IMR-90 (cell line): Measurements from ENCODE around the gene IFI35. TPM values are rescaled to one million over a fixed set of nuclear protein-coding genes. Genes with fewer than 3 reads are reported as not detected.

Experiments
- ATAC-seq: fragments of 200-7000 bp; cut with Tn5 transposase; 2 replicates; pipeline ENCODE4 v1.9.1; 2020; ENCODE audit warnings: low read depth, mild to moderate bottlenecking, moderate library complexity
- BruUV-seq: library from RNA; stranded (reverse); fragments of 400-500 nt; replicated peaks from 2 replicates; lab custom pipeline; 2021; lab: Mats Ljungman, UMichigan
- CTCF ChIA-PET: fragments of 300-600 bp; formaldehyde crosslinking; extraction: SDS; loops from one replicate; lab custom pipeline; 2021; ENCODE audit warnings: antibody characterized with exemption; lab: Yijun Ruan, JAX
- POLR2A ChIA-PET: fragments of 300-600 bp; sonication (Branson Sonifier 250); formaldehyde crosslinking; loops from one replicate; lab custom pipeline; 2022; ENCODE audit warnings: antibody characterized with exemption; ENCODE audit not compliant: unreplicated experiment; lab: Charles Lee
- DNase-seq: peaks from one replicate; pipeline ENCODE4 v3.0.0; 2013
- H2AFZ ChIP-seq: replicated peaks from 2 replicates; pipeline ENCODE3; 2013; ENCODE audit warnings: low read length, mild to moderate bottlenecking; ENCODE audit not compliant: poor library complexity
- H2AK5ac ChIP-seq: 2 replicates; pipeline ENCODE4 v1.6.1; 2013; ENCODE audit warnings: low read depth, low read length, inconsistent platforms
- H2AK9ac ChIP-seq: replicated peaks from 2 replicates; pipeline ENCODE3; 2013; ENCODE audit warnings: mild to moderate bottlenecking, low read depth, low read length, moderate library complexity; ENCODE audit not compliant: poor library complexity
- H2BK120ac ChIP-seq: 2 replicates; pipeline ENCODE4 v1.6.1; 2013; ENCODE audit warnings: low read depth, low read length, inconsistent platforms
- H2BK15ac ChIP-seq: 3 replicates; pipeline ENCODE4 v1.6.1; 2013; ENCODE audit warnings: low read depth, low read length, inconsistent platforms
- H2BK20ac ChIP-seq: 2 replicates; pipeline ENCODE4 v1.6.1; 2013; ENCODE audit warnings: low read depth, mild to moderate bottlenecking, inconsistent platforms, low read length, moderate library complexity
- H2BK5ac ChIP-seq: 2 replicates; pipeline ENCODE4 v1.6.1; 2013; ENCODE audit warnings: mild to moderate bottlenecking, low read depth, low read length, inconsistent platforms; ENCODE audit not compliant: poor library complexity, severe bottlenecking
- H3K14ac ChIP-seq: replicated peaks from 2 replicates; pipeline ENCODE4 v1.6.1; 2013; ENCODE audit warnings: low read depth, low read length, inconsistent platforms
- H3K18ac ChIP-seq: 2 replicates; pipeline ENCODE4 v1.6.1; 2013; ENCODE audit warnings: low read depth, low read length, control low read depth
- H3K23ac ChIP-seq: 2 replicates; pipeline ENCODE4 v1.6.1; 2013; ENCODE audit warnings: low read depth, low read length, inconsistent platforms
- H3K27ac ChIP-seq: 2 replicates; pipeline ENCODE4 v1.5.1; 2013; ENCODE audit warnings: mild to moderate bottlenecking, control low read depth, low read length; ENCODE audit not compliant: insufficient read depth
- H3K27me3 ChIP-seq: 2 replicates; pipeline ENCODE4 v1.6.1; 2013; ENCODE audit warnings: low read length; ENCODE audit not compliant: control insufficient read depth, insufficient read depth
- H3K36me3 ChIP-seq: 2 replicates; pipeline ENCODE4 v1.6.1; 2013; ENCODE audit warnings: low read length, mixed read lengths; ENCODE audit not compliant: control insufficient read depth, insufficient read depth
- H3K4ac ChIP-seq: 2 replicates; pipeline ENCODE4 v1.6.1; 2013; ENCODE audit warnings: low read depth, low read length, inconsistent platforms
- H3K4me1 ChIP-seq: 2 replicates; pipeline ENCODE4 v1.6.1; 2013; ENCODE audit warnings: low read length, mixed read lengths; ENCODE audit not compliant: control insufficient read depth, insufficient read depth
- H3K4me2 ChIP-seq: 2 replicates; pipeline ENCODE4 v1.6.1; 2013; ENCODE audit warnings: low read depth, mild to moderate bottlenecking, control low read depth, low read length, moderate library complexity
- H3K4me3 ChIP-seq: 2 replicates; pipeline ENCODE4 v1.5.1; 2013; ENCODE audit warnings: low read depth, mild to moderate bottlenecking, control low read depth, low read length, moderate library complexity; ENCODE audit not compliant: insufficient read depth
- H3K56ac ChIP-seq: 2 replicates; pipeline ENCODE4 v1.6.1; 2013; ENCODE audit warnings: low read length, inconsistent platforms; ENCODE audit not compliant: insufficient read depth; ENCODE audit errors: extremely low read depth
- H3K79me1 ChIP-seq, 2 experiments: 2 replicates each; pipeline ENCODE4 v1.6.1; 2013; ENCODE audit warnings: low read length in 2 of 2, inconsistent platforms in 1 of 2, low read depth in 1 of 2
- H3K9ac ChIP-seq: 2 replicates; pipeline ENCODE4 v1.6.1; 2013; ENCODE audit warnings: low read depth, low read length, control low read depth
- H3K9me1 ChIP-seq: 2 replicates; pipeline ENCODE4 v1.6.1; 2013; ENCODE audit warnings: low read length, inconsistent platforms; ENCODE audit not compliant: insufficient read depth
- H3K9me3 ChIP-seq: 2 replicates; pipeline ENCODE4 v1.6.1; 2013; ENCODE audit warnings: low read length; ENCODE audit not compliant: control insufficient read depth, insufficient read depth
- H4K20me1 ChIP-seq: 2 replicates; pipeline ENCODE4 v1.6.1; 2013; ENCODE audit warnings: low read length, inconsistent platforms; ENCODE audit not compliant: insufficient read depth
- H4K5ac ChIP-seq: 2 replicates; pipeline ENCODE4 v1.6.1; 2013; ENCODE audit warnings: mild to moderate bottlenecking, low read depth, low read length, control low read depth
- H4K8ac ChIP-seq, 2 experiments: 2 replicates each; pipeline ENCODE4 v1.6.1; 2013; ENCODE audit warnings: low read depth in 2 of 2, low read length in 2 of 2, control low read depth in 1 of 2, inconsistent platforms in 1 of 2
- H4K91ac ChIP-seq: 2 replicates; pipeline ENCODE4 v1.6.1; 2013; ENCODE audit warnings: low read depth, low read length, inconsistent platforms; ENCODE audit not compliant: insufficient read depth
- BHLHE40 ChIP-seq: fragments of 150-350 bp; IDR thresholded peaks from 2 replicates; pipeline ENCODE4 v1.6.1; 2016; ENCODE audit warnings: mild to moderate bottlenecking, low read depth, low read length
- CHD1 ChIP-seq: IDR thresholded peaks from 2 replicates; pipeline ENCODE4 v1.6.1; 2012; ENCODE audit warnings: low read depth, low read length, improper control_type of control experiment
- CTCF ChIP-seq: conservative IDR thresholded peaks from 2 replicates; pipeline ENCODE4 v1.5.1; 2012; ENCODE audit warnings: mild to moderate bottlenecking, low read depth, low read length, improper control_type of control experiment
- ELK1 ChIP-seq: fragments of 150-350 bp; IDR thresholded peaks from 2 replicates; pipeline ENCODE4 v1.6.1; 2016; ENCODE audit warnings: low read depth, mild to moderate bottlenecking, low read length, moderate library complexity, borderline replicate concordance
- FOS ChIP-seq: fragments of 150-350 bp; IDR thresholded peaks from 2 replicates; pipeline ENCODE4 v1.6.1; 2016; ENCODE audit warnings: low read depth, low read length
- NFE2L2 ChIP-seq: fragments of 150-350 bp; IDR thresholded peaks from 2 replicates; pipeline ENCODE4 v1.6.1; 2016; ENCODE audit warnings: low read depth, mild to moderate bottlenecking, low read length
- POLR2A ChIP-seq: IDR thresholded peaks from 2 replicates; pipeline ENCODE4 v1.6.1; 2012; ENCODE audit warnings: mild to moderate bottlenecking, low read depth, low read length
- RAD21 ChIP-seq: IDR thresholded peaks from 2 replicates; pipeline ENCODE4 v1.6.1; 2012; ENCODE audit warnings: low read length, improper control_type of control experiment
- RCOR1 ChIP-seq: IDR thresholded peaks from 2 replicates; pipeline ENCODE4 v1.6.1; 2012; ENCODE audit warnings: mild to moderate bottlenecking, low read length, improper control_type of control experiment; ENCODE audit not compliant: insufficient replicate concordance
- SMC3 ChIP-seq: fragments of 150-350 bp; IDR thresholded peaks from 2 replicates; pipeline ENCODE4 v1.6.1; 2016; ENCODE audit warnings: low read depth, mild to moderate bottlenecking, antibody characterized with exemption, low read length, moderate library complexity
- USF2 ChIP-seq: fragments of 150-350 bp; IDR thresholded peaks from 2 replicates; pipeline ENCODE4 v1.6.1; 2017; ENCODE audit warnings: mild to moderate bottlenecking, antibody characterized with exemption, low read length, low read depth
- WGBS, 2 experiments: methylation state at CpG; one replicate each; pipeline versions ENCODE4 v1.1.5 to v1.1.7; 2013; ENCODE audit warnings: missing lambda C conversion rate in 2 of 2; ENCODE audit not compliant: insufficient read length in 1 of 2; ENCODE audit errors: extremely low coverage in 2 of 2; 5-methylcytosine and 5-hydroxymethylcytosine counted together
- dilution Hi-C: fragments of 300-500 bp; cut with HindIII; formaldehyde crosslinking; loops from one replicate; pipeline ENCODE4 v1.14.3; 2018; ENCODE audit warnings: low sequenced_read_pairs; ENCODE audit not compliant: unreplicated experiment
- in situ Hi-C: fragments of 300-500 bp; cut with MboI; formaldehyde crosslinking; loops from 3 replicates; pipeline ENCODE4 v1.14.3; 2019; ENCODE audit warnings: low sequenced_read_pairs, inconsistent platforms, mixed read lengths
- intact Hi-C: fragments of 100-400 bp; cut with micrococcal nuclease; formaldehyde crosslinking; loops from 2 replicates; pipeline ENCODE4 v1.10.0; 2022
- polyA plus RNA-seq, 3 experiments: library from polyadenylated mRNA; depleted of rRNA; stranded (reverse); fragments of >200 nt; gene quantifications; 2 replicates each; pipeline ENCODE4 v1.2.3, GENCODE V29; 2012; ENCODE audit warnings: low replicate concordance in 1 of 3
- total RNA-seq: library from RNA; depleted of rRNA; stranded (reverse); fragments of >200 nt; gene quantifications from 2 replicates; pipeline ENCODE4 v1.2.3, GENCODE V29; 2012

Gene IFI35
- total and polyA plus RNA-seq, 2 of the 4 experiments (the other 2 are of a cell fraction): 15.8 to 17.0 TPM

GRCh38 chr17:43034894-43035293 is 28.3 kb downstream of the IFI35 start:
- H3K4me1 ChIP-seq: peaks cover 5% of the 10 kb centered on the region; the same call in 1 of the 2 replicates

More at GRCh38 chr17:43034894-43035293, 28.3 kb downstream of the IFI35 start:
- H3K4me2 ChIP-seq: no peak overlapping the region
- BruUV-seq: no TSS peak
- intact Hi-C loops: no loop called here
- H4K5ac ChIP-seq: no peak overlapping the region
- H3K23ac ChIP-seq: no peak overlapping the region
- no peaks in the 10 kb centered on the region for H4K20me1 ChIP-seq
- no peak overlapping the region for H3K4me3 ChIP-seq
- TF ChIP-seq USF2: no peak
- TF ChIP-seq NFE2L2: no peak
- no peak for TF ChIP-seq FOS
- no peak for TF ChIP-seq ELK1
- TF ChIP-seq SMC3: no peak
- TF ChIP-seq CHD1: no peak
- TF ChIP-seq RAD21: no peak
- TF ChIP-seq RCOR1: no peak
- TF ChIP-seq BHLHE40: no peak
- no peak for TF ChIP-seq CTCF
- TF ChIP-seq POLR2A: no peak
- no peak overlapping the region for H3K27ac ChIP-seq
- no peak overlapping the region for H2BK15ac ChIP-seq
- no peak overlapping the region for H3K4ac ChIP-seq
- no peak overlapping the region for H4K91ac ChIP-seq
- no peak overlapping the region for H2AFZ ChIP-seq
- dilution Hi-C loops: no loop called here
- H3K79me1 ChIP-seq: no peaks in the 10 kb centered on the region
- H3K9ac ChIP-seq: no peak overlapping the region
- H3K36me3 ChIP-seq: no peaks in the 10 kb centered on the region
- ChIA-PET CTCF (no interaction called here), POLR2A (no interaction called here)
- no peak overlapping the region for H4K8ac ChIP-seq
- H2BK20ac ChIP-seq: no peak overlapping the region
- no peaks in the 10 kb centered on the region; the same call in 1 of the 2 replicates for H3K9me1 ChIP-seq
- no peak overlapping the region for H2AK5ac ChIP-seq
- in situ Hi-C loops: no loop called here
- H3K14ac ChIP-seq: no peak overlapping the region
- no peak for ATAC-seq
- no peaks in the 10 kb centered on the region for H3K9me3 ChIP-seq
- no peak overlapping the region for H2BK5ac ChIP-seq
- H3K27me3 ChIP-seq: no peaks in the 10 kb centered on the region
- H2BK120ac ChIP-seq: no peak overlapping the region
- H3K18ac ChIP-seq: no peak overlapping the region
- no peak for DNase-seq
- no peak overlapping the region for H2AK9ac ChIP-seq
- H3K56ac ChIP-seq: no peak overlapping the region
- WGBS, 2 experiments: 53% methylated on average over 3 of the region's 3 CpGs; no CpG with 5 or more reads in 1 of the 2 experiments
